GM06990 (cell line): ENCODE data around the gene LFNG.
A peak's percentile ranks its signal among the peaks of the same experiment; 100 is the strongest.

Experiments
- DNase-seq: peaks from one replicate; pipeline ENCODE4 v3.0.0-alpha.2; 2011; ENCODE audit not compliant: insufficient read length; ENCODE audit errors: extremely low read depth
- H3K27me3 ChIP-seq: replicated peaks from 2 replicates; pipeline ENCODE4 v1.6.0; 2011; ENCODE audit warnings: low read length; ENCODE audit not compliant: control insufficient read depth, insufficient read depth
- H3K36me3 ChIP-seq: 2 replicates; pipeline ENCODE4 v1.5.1; 2011; ENCODE audit warnings: low read length; ENCODE audit not compliant: control insufficient read depth, insufficient read depth
- H3K4me3 ChIP-seq: replicated peaks from 2 replicates; pipeline ENCODE4 v1.5.1; 2011; ENCODE audit warnings: low read depth, mild to moderate bottlenecking, control low read depth, low read length
- TF ChIP-seq, protein P1 (sequence below): IDR thresholded peaks from 2 replicates; pipeline ENCODE4 v1.5.1; 2011; ENCODE audit warnings: low read length, control low read depth, mild to moderate bottlenecking, inconsistent platforms; ENCODE audit not compliant: insufficient read depth, poor library complexity, severe bottlenecking

The LFNG gene

GRCh38 chr7:2521952-2522591 lies 2.5 kb downstream of the LFNG start:
- no peak overlapping the region for H3K4me3 ChIP-seq
- no peaks in the 10 kb centered on the region for H3K36me3 ChIP-seq
- TF ChIP-seq, protein P1, sequence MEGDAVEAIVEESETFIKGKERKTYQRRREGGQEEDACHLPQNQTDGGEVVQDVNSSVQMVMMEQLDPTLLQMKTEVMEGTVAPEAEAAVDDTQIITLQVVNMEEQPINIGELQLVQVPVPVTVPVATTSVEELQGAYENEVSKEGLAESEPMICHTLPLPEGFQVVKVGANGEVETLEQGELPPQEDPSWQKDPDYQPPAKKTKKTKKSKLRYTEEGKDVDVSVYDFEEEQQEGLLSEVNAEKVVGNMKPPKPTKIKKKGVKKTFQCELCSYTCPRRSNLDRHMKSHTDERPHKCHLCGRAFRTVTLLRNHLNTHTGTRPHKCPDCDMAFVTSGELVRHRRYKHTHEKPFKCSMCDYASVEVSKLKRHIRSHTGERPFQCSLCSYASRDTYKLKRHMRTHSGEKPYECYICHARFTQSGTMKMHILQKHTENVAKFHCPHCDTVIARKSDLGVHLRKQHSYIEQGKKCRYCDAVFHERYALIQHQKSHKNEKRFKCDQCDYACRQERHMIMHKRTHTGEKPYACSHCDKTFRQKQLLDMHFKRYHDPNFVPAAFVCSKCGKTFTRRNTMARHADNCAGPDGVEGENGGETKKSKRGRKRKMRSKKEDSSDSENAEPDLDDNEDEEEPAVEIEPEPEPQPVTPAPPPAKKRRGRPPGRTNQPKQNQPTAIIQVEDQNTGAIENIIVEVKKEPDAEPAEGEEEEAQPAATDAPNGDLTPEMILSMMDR, result no peak
- peak; percentile 45 for DNase-seq
- H3K27me3 ChIP-seq, result no peaks in the 10 kb centered on the region; the same call in 1 of the 2 replicates

DNA sequence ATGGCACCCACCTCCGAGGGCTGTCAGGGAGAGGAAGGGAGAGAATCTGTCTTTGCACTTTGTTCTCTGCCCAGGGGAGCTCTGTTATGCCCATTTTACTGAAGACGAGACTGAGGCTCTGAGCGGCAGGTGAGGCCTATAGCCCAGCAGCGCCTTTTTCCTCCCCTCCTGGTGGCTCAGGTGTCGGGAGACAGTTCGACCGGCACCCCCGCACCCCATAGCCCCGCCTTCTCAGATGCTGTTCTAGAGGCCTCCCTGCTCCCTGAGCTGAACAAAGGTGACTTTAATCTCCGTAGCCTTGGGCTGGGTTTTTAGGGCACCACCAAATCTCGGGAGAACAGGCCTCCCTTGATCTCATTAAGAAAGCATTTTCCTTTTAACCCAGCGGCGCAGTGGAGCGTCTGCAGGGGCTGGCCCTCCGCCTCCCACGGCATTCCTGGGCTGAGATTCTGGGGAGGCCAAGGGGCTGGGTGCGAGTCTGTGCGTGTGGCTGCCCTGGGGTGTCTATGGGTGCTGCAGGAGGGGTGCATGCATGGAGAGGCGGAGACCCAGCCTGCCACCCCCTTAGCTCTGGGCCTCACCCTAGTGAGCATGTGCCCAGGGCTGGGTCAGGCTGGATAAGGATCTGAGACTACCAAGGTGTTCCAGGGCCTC lies 3.3 kb downstream of the LFNG start:
- TF ChIP-seq, protein P1, result no peak
- Histone ChIP-seq H3K4me3 (no peak overlapping the region), H3K27me3 (no peaks in the 10 kb centered on the region; the same call in 1 of the 2 replicates), H3K36me3 (no peaks in the 10 kb centered on the region)
- no peak for DNase-seq

DNA sequence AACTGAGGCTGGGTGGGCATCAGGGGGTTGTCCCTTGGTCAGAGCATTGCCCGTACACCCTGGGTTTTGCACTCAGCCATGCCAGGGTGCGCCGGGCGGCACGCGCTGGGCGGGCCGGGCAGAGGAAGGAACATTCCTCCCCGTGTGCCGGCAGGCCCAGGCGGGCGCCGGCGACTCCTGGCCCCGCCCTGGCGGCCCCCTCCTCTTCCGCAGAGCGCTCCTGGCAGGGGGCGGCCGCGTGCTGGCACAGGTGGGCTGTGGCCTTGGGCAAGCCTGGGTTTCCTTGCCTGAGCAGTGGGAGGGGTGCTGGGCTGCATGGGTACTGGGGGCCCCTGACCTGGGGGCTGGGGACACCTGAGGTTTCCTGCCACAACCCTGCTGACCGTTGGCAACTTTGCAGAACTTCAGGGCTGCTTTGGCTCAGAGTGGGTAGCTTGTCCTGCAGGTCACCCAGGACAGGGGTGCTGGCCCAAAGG lies 3.9 kb downstream of the LFNG start:
- Histone ChIP-seq H3K4me3 (no peak overlapping the region), H3K27me3 (no peaks in the 10 kb centered on the region), H3K36me3 (no peaks in the 10 kb centered on the region)
- TF ChIP-seq, protein P1, result no peak
- no peak for DNase-seq

DNA sequence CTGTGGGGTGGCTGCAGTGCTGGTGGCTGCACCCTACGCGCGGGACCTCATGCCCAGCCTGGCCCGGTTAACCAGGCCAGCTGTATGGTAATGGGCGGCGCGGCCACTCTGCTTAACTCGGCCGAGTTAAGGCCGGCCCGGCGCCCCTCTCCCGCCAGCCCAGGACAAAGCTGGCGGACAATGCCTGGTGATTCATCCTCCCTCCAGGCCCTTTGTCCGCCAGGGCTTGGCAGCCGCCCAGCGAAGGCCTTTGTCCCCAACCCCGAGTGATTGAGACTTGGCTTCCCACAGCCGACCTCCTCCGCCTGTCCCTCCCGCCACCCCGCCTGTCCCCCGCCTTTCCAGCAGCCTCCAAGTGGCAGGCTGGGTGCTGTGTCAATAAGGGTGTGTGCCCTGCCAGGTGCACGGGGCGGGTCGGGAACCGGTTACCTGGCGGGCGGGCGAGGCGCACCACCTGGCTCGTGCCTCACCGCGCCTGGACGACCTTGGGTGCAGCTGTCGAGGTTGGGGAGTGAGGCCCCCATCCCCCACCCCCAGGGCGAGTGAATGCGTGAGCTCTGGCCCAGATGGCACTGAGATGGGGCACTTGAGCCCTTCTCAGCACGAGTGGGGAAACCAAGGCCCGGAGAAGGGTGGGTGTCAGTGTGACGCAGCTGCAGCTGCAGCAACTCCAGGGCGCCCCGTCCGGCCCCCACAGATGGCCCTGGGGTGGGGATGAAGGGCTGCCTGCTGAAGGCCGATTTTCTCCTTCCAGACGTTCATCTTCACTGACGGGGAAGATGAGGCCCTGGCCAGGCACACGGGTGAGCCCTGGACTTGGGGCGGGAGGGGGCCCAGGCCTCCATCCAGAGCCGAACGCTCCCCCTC lies 4.6 kb downstream of the LFNG start:
- TF ChIP-seq, protein P1, result no peak
- H3K27me3 ChIP-seq, result no peaks in the 10 kb centered on the region
- no peak overlapping the region for H3K4me3 ChIP-seq
- H3K36me3 ChIP-seq, result no peaks in the 10 kb centered on the region
- DNase-seq, result no peak

GRCh38 chr7:2524808-2525657 lies 5.5 kb downstream of the LFNG start:
- no peak for DNase-seq
- Histone ChIP-seq H3K27me3 (no peaks in the 10 kb centered on the region), H3K36me3 (no peaks in the 10 kb centered on the region), H3K4me3 (no peak overlapping the region)
- TF ChIP-seq, protein P1, result no peak
